Neutrophil (primary cell): ENCODE data around the gene CAMK1D.

Source experiments
- H3K27ac ChIP-seq: fragments of 200-600 bp; sonication (generic); 2 replicates; pipeline ENCODE4 v1.5.1; 2016; ENCODE audit warnings: mild to moderate bottlenecking, moderate library complexity
- H3K27me3 ChIP-seq: fragments of 200-600 bp; sonication (generic); 2 replicates; pipeline ENCODE4 v1.6.0; 2016; ENCODE audit warnings: mild to moderate bottlenecking
- H3K36me3 ChIP-seq: fragments of 200-600 bp; sonication (generic); 2 replicates; pipeline ENCODE4 v1.5.1; 2017
- H3K4me1 ChIP-seq, 2 experiments: fragments of 200-600 bp in 1 of 2; sonication (generic) in 1 of 2; 1 replicate in 1 of 2; 2 replicates in 1 of 2; pipeline versions ENCODE4 v1.5.1 to v1.6.1; 2013 to 2016; ENCODE audit warnings: low read depth in 1 of 2, low read length in 1 of 2, mild to moderate bottlenecking in 1 of 2, moderate library complexity in 1 of 2; ENCODE audit not compliant: control insufficient read depth in 1 of 2, insufficient read depth in 1 of 2
- H3K4me3 ChIP-seq, 2 experiments: fragments of 200-600 bp in 1 of 2; sonication (generic) in 1 of 2; 1 replicate in 1 of 2; 2 replicates in 1 of 2; pipeline ENCODE4 v1.5.1; 2013 to 2016; ENCODE audit warnings: low read depth in 1 of 2, low read length in 1 of 2, mild to moderate bottlenecking in 1 of 2, moderate library complexity in 1 of 2
- H3K9me3 ChIP-seq: fragments of 200-600 bp; sonication (generic); 2 replicates; pipeline ENCODE4 v1.5.1; 2016
- CTCF ChIP-seq: fragments of 200-600 bp; sonication (generic); IDR thresholded peaks from 2 replicates; pipeline ENCODE4 v1.5.1; 2016; ENCODE audit warnings: antibody characterized with exemption

Gene CAMK1D

GRCh38 chr10:12785415-12785831, 436.1 kb downstream of the CAMK1D start:
- no peak for TF ChIP-seq CTCF
- no peaks in the 10 kb centered on the region for H3K36me3 ChIP-seq

GRCh38 chr10:12787297-12787696, 437.9 kb downstream of the CAMK1D start:
- Histone ChIP-seq H3K27ac (no peak overlapping the region), H3K4me3 (no peak overlapping the region), H3K27me3 (no peaks in the 10 kb centered on the region), H3K36me3 (no peaks in the 10 kb centered on the region), H3K4me1 (no peaks in the 10 kb centered on the region), H3K9me3 (no peaks in the 10 kb centered on the region)
- TF ChIP-seq CTCF: no peak

More at GRCh38 chr10:12785415-12785831, 436.1 kb downstream of the CAMK1D start:
- no peak overlapping the region for H3K27ac ChIP-seq
- no peaks in the 10 kb centered on the region for H3K27me3 ChIP-seq
- no peaks in the 10 kb centered on the region for H3K9me3 ChIP-seq
- no peak overlapping the region for H3K4me3 ChIP-seq
- H3K4me1 ChIP-seq: no peaks in the 10 kb centered on the region

- Histone ChIP-seq H3K4me3 (no peak overlapping the region), H3K27me3 (no peaks in the 10 kb centered on the region), H3K36me3 (no peaks in the 10 kb centered on the region), H3K4me1 (no peaks in the 10 kb centered on the region), H3K9me3 (no peaks in the 10 kb centered on the region), H3K27ac (no peak overlapping the region)
- no peak for TF ChIP-seq CTCF
Measured at GRCh38 chr10:12788277-12788676, 438.9 kb downstream of the CAMK1D start.

- Histone ChIP-seq H3K4me1 (no peaks in the 10 kb centered on the region), H3K9me3 (no peaks in the 10 kb centered on the region), H3K36me3 (no peaks in the 10 kb centered on the region), H3K27me3 (no peaks in the 10 kb centered on the region), H3K4me3 (no peak overlapping the region), H3K27ac (no peak overlapping the region)
- no peak for TF ChIP-seq CTCF
Measured at GRCh38 chr10:12790270-12790669, 440.9 kb downstream of the CAMK1D start.

- no peaks in the 10 kb centered on the region for H3K27me3 ChIP-seq
- no peak for TF ChIP-seq CTCF
- no peaks in the 10 kb centered on the region for H3K4me1 ChIP-seq
- H3K9me3 ChIP-seq: no peaks in the 10 kb centered on the region
- H3K4me3 ChIP-seq: no peak overlapping the region
- no peak overlapping the region for H3K27ac ChIP-seq
- H3K36me3 ChIP-seq: no peaks in the 10 kb centered on the region
Measured at GRCh38 chr10:12791728-12792127, 442.4 kb downstream of the CAMK1D start.
